Activated CD4-positive, alpha-beta T cell treated with anti-CD3 and anti-CD28 coated beads, Interleukin-2, amount 10 ng/mL, durations not matched to agents 24 days and 14 days (primary cell): ENCODE measurements around the gene PCYOX1L. TPM values are rescaled to one million over a fixed set of nuclear protein-coding genes. Genes with fewer than 3 reads are reported as not detected.

ENCODE experiments used
- DNase-seq: peaks from one replicate; pipeline ENCODE4 v3.0.0; 2022
- H3K27ac Mint-ChIP-seq: one replicate; pipeline ENCODE4 v1.8.0; 2022; ENCODE audit warnings: mild to moderate bottlenecking, mixed read lengths
- H3K27me3 Mint-ChIP-seq: one replicate; pipeline ENCODE4 v1.8.0; 2022; ENCODE audit warnings: mixed read lengths
- H3K36me3 Mint-ChIP-seq: one replicate; pipeline ENCODE4 v1.8.0; 2022; ENCODE audit warnings: low read depth, mild to moderate bottlenecking, mixed read lengths
- H3K4me1 Mint-ChIP-seq: one replicate; pipeline ENCODE4 v1.8.0; 2021; ENCODE audit warnings: mixed read lengths
- H3K4me3 Mint-ChIP-seq: one replicate; pipeline ENCODE4 v1.8.0; 2022; ENCODE audit warnings: mild to moderate bottlenecking, moderate library complexity, mixed read lengths
- H3K9me3 Mint-ChIP-seq: one replicate; pipeline ENCODE4 v1.8.0; 2021; ENCODE audit warnings: mixed read lengths
- intact Hi-C: fragments of 100-400 bp; cut with micrococcal nuclease; formaldehyde crosslinking; loops from one replicate; pipeline ENCODE4 v1.15.1; 2023
- total RNA-seq: library from RNA; stranded (reverse); gene quantifications from 2 replicates; pipeline ENCODE4 v1.2.3, GENCODE V29; 2022

PCYOX1L gene
- total RNA-seq, 1 donor from 2014 or later, result 21.2 TPM

GRCh38 chr5:149406203-149406978 is 48.5 kb downstream of the PCYOX1L start:
- H3K4me1 Mint-ChIP-seq, result no peaks in the 10 kb centered on the region
- no peak overlapping the region for H3K4me3 Mint-ChIP-seq
- H3K36me3 Mint-ChIP-seq, result no peaks in the 10 kb centered on the region
- H3K27ac Mint-ChIP-seq, result no peak overlapping the region
- peaks cover 2% of the 10 kb centered on the region for H3K27me3 Mint-ChIP-seq
- H3K9me3 Mint-ChIP-seq, result no peaks in the 10 kb centered on the region
- intact Hi-C loops, result no loop called here
- DNase-seq, result no peak

- DNase-seq, result no peak
- Mint-ChIP-seq H3K27ac (no peak overlapping the region), H3K9me3 (no peaks in the 10 kb centered on the region), H3K4me3 (no peak overlapping the region), H3K36me3 (no peaks in the 10 kb centered on the region), H3K4me1 (no peaks in the 10 kb centered on the region), H3K27me3 (no peaks in the 10 kb centered on the region)
- intact Hi-C loops, result no loop called here
These were observed 49.1 kb downstream of the PCYOX1L start for GRCh38 chr5:149406979-149407306.

GRCh38 chr5:149407323-149408251 is 49.7 kb downstream of the PCYOX1L start:
- Mint-ChIP-seq H3K27ac (no peak overlapping the region), H3K27me3 (no peaks in the 10 kb centered on the region), H3K36me3 (no peaks in the 10 kb centered on the region), H3K9me3 (no peaks in the 10 kb centered on the region), H3K4me1 (no peaks in the 10 kb centered on the region), H3K4me3 (no peak overlapping the region)
- DNase-seq, result no peak
- intact Hi-C loops, result no loop called here

- no peak overlapping the region for H3K27ac Mint-ChIP-seq
- H3K4me1 Mint-ChIP-seq, result no peaks in the 10 kb centered on the region
- intact Hi-C loops, result no loop called here
- H3K4me3 Mint-ChIP-seq, result no peak overlapping the region
- no peaks in the 10 kb centered on the region for H3K36me3 Mint-ChIP-seq
- no peak for DNase-seq
- H3K27me3 Mint-ChIP-seq, result no peaks in the 10 kb centered on the region
- no peaks in the 10 kb centered on the region for H3K9me3 Mint-ChIP-seq
These were observed 50.6 kb downstream of the PCYOX1L start for GRCh38 chr5:149408252-149409099.

- no peaks in the 10 kb centered on the region for H3K4me1 Mint-ChIP-seq
- no peak overlapping the region for H3K4me3 Mint-ChIP-seq
- H3K36me3 Mint-ChIP-seq, result no peaks in the 10 kb centered on the region
- DNase-seq, result no peak
- no peak overlapping the region for H3K27ac Mint-ChIP-seq
- H3K9me3 Mint-ChIP-seq, result no peaks in the 10 kb centered on the region
- H3K27me3 Mint-ChIP-seq, result no peaks in the 10 kb centered on the region
- intact Hi-C loops, result no loop called here
These were observed 51.6 kb downstream of the PCYOX1L start for GRCh38 chr5:149409268-149409948.

GRCh38 chr5:149410071-149410470 is 52.2 kb downstream of the PCYOX1L start:
- Mint-ChIP-seq H3K4me1 (no peaks in the 10 kb centered on the region), H3K27me3 (no peaks in the 10 kb centered on the region), H3K4me3 (no peak overlapping the region), H3K27ac (no peak overlapping the region), H3K36me3 (no peaks in the 10 kb centered on the region), H3K9me3 (no peaks in the 10 kb centered on the region)
- intact Hi-C loops, result no loop called here
- no peak for DNase-seq

- H3K4me1 Mint-ChIP-seq, result no peaks in the 10 kb centered on the region
- H3K4me3 Mint-ChIP-seq, result no peak overlapping the region
- H3K27me3 Mint-ChIP-seq, result no peaks in the 10 kb centered on the region
- intact Hi-C loops, result no loop called here
- no peak for DNase-seq
- no peaks in the 10 kb centered on the region for H3K36me3 Mint-ChIP-seq
- no peak overlapping the region for H3K27ac Mint-ChIP-seq
- H3K9me3 Mint-ChIP-seq, result no peaks in the 10 kb centered on the region
These were observed 53.0 kb downstream of the PCYOX1L start for GRCh38 chr5:149410721-149411432.

GRCh38 chr5:149411738-149412519 is 54.1 kb downstream of the PCYOX1L start:
- Mint-ChIP-seq H3K36me3 (no peaks in the 10 kb centered on the region), H3K4me1 (no peaks in the 10 kb centered on the region), H3K27ac (no peak overlapping the region), H3K4me3 (no peak overlapping the region), H3K9me3 (no peaks in the 10 kb centered on the region), H3K27me3 (no peaks in the 10 kb centered on the region)
- no peak for DNase-seq
- intact Hi-C loops, result no loop called here

GRCh38 chr5:149412783-149413476 is 55.1 kb downstream of the PCYOX1L start:
- Mint-ChIP-seq H3K27ac (no peak overlapping the region), H3K27me3 (no peaks in the 10 kb centered on the region), H3K36me3 (no peaks in the 10 kb centered on the region), H3K4me1 (no peaks in the 10 kb centered on the region), H3K4me3 (no peak overlapping the region), H3K9me3 (no peaks in the 10 kb centered on the region)
- intact Hi-C loops, result no loop called here
- no peak for DNase-seq

- no peak for DNase-seq
- Mint-ChIP-seq H3K4me1 (no peaks in the 10 kb centered on the region), H3K4me3 (no peak overlapping the region), H3K9me3 (no peaks in the 10 kb centered on the region), H3K36me3 (no peaks in the 10 kb centered on the region), H3K27ac (no peak overlapping the region), H3K27me3 (no peaks in the 10 kb centered on the region)
- intact Hi-C loops, result no loop called here
These were observed 55.8 kb downstream of the PCYOX1L start for GRCh38 chr5:149413477-149414210.

- Mint-ChIP-seq H3K4me3 (no peak overlapping the region), H3K4me1 (no peaks in the 10 kb centered on the region), H3K27me3 (peaks cover 3% of the 10 kb centered on the region), H3K9me3 (no peaks in the 10 kb centered on the region), H3K36me3 (no peaks in the 10 kb centered on the region), H3K27ac (no peak overlapping the region)
- DNase-seq, result no peak
- intact Hi-C loops, result no loop called here
These were observed 56.7 kb downstream of the PCYOX1L start for GRCh38 chr5:149414405-149415065.
